Fibroblast of the aortic adventitia (primary cell): ENCODE results near the gene LGALS7. TPM values are rescaled to one million over a fixed set of nuclear protein-coding genes. Genes with fewer than 3 reads are reported as not detected.
"Not testable (repeated sequence)": the region's sequence is repeated elsewhere in the genome, so short reads cannot be mapped to it uniquely, and the experiment has no call there.

Experiments
- DNase-seq: peaks from one replicate; pipeline ENCODE4 v3.0.0-alpha.2; 2010; ENCODE audit warnings: low read depth
- H3K4me3 ChIP-seq: 2 replicates; pipeline ENCODE4 v1.5.1; 2011; ENCODE audit warnings: low read depth, mild to moderate bottlenecking, control low read depth, low read length, moderate library complexity
- CTCF ChIP-seq: IDR thresholded peaks from 2 replicates; pipeline ENCODE4 v1.5.1; 2011; ENCODE audit warnings: mild to moderate bottlenecking, low read length, control low read depth, inconsistent platforms; ENCODE audit not compliant: insufficient read depth
- total RNA-seq: library from RNA; depleted of rRNA; stranded (reverse); fragments of >200 nt; gene quantifications from 2 replicates; pipeline ENCODE4 v1.2.3, GENCODE V29; 2012; ENCODE audit warnings: low replicate concordance

Gene LGALS7
- total RNA-seq, 1 donor, result 0.72 TPM

GRCh38 chr19:38759590-38760003 is 13.7 kb downstream of the LGALS7 start:
- no peak for DNase-seq
- H3K4me3 ChIP-seq, result no peak overlapping the region
- TF ChIP-seq CTCF, result no peak

- not testable (repeated sequence) for H3K4me3 ChIP-seq, DNase-seq
Measured at GRCh38 chr19:38754196-38754595, 19.1 kb downstream of the LGALS7 start.

- not testable (repeated sequence) for DNase-seq
Measured at GRCh38 chr19:38753783-38754182, 19.5 kb downstream of the LGALS7 start.

GRCh38 chr19:38745316-38745715 is 28.0 kb downstream of the LGALS7 start:
- DNase-seq, result no peak
- no peak for TF ChIP-seq CTCF
- H3K4me3 ChIP-seq, result no peak overlapping the region

More at GRCh38 chr19:38753783-38754182, 19.5 kb downstream of the LGALS7 start:
- not testable (repeated sequence) for H3K4me3 ChIP-seq

DNA sequence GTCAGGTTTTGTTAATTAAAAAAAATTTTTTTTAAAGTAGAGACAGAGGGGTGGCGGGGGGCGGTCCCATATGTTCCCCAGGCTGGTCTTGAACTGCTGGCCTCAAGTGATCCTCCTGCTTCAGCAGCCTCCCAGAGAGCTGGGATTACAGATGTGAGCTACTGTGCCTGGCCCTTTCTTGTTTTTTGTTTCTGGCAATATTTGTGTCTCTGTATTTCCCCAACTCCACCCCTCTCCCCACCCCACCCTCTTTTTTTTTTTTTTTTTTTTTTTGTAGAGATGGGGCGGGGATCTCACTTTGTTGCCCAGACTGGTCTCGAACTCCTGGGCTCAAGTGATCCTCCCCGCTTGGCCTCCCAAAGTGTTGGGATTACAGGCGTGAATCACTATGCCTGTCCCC is 28.4 kb downstream of the LGALS7 start:
- no peak for DNase-seq
- H3K4me3 ChIP-seq, result no peak overlapping the region
- TF ChIP-seq CTCF, result no peak

- no peak within 1 kb of the TSS for H3K4me3 ChIP-seq
- TF ChIP-seq CTCF, result no peak
- no peak for DNase-seq
Measured at GRCh38 chr19:38744298-38744681, 29.0 kb downstream of the LGALS7 start, which contains the start of gene CAPN12. Gene CAPN12, minus strand, starts transcription at chr19:38744474. Its CDS starts 309 bp downstream, at chr19:38744165.

DNA sequence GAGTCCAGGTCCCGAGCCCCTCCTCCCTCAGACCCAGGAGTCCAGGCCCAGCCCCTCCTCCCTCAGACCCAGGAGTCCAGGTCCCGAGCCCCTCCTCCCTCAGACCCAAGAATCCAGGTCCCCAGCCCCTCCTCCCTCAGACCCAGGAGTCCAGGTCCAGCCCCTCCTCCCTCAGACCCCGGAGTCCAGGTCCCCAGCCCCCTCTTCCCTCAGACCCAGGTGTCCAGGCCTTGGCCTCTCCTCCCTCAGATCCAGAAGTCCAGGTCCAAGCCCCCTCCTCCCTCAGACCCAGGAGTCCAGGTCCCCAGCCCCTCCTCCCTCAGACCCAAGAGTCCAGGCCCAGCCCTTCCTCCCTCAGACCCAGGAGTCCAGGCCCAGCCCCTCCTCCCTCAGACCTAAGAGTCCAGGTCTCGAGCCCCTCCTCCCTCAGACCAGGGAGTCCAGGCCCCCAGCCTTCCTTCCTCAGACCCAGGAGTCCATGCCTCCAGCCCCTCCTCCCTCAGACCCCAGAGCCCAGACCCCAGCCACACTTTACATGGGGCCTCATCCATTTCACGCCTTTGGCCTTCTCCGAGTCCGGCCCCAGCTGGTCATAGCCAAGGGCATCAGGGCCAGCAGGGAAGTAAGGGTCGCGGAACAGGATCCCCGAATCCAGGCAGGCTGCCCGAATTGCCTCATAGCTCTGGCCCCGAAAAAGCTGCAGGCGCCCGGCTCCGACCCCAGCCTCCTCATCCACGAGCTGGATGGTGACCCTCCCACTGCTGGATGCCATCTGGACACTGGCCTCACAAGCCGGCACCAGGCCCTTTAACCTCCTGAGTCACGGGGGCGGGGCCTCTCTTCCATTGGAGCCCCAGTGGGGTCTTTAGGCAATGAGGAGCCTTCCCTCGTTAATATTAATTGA is 29.7 kb downstream of the LGALS7 start:
- DNase-seq, result no peak
- no peak overlapping the region for H3K4me3 ChIP-seq
- no peak for TF ChIP-seq CTCF

GRCh38 chr19:38742906-38743305 is 30.4 kb downstream of the LGALS7 start:
- no peak for TF ChIP-seq CTCF
- DNase-seq, result no peak

More at GRCh38 chr19:38742906-38743305, 30.4 kb downstream of the LGALS7 start:
- H3K4me3 ChIP-seq, result no peak overlapping the region
